SK-MEL-5 (cell line): ENCODE results near the gene ZBTB8OS. TPM values are rescaled to one million over a fixed set of nuclear protein-coding genes. Genes with fewer than 3 reads are reported as not detected.
"Not testable (repeated sequence)": the region's sequence is repeated elsewhere in the genome, so short reads cannot be mapped to it uniquely, and the experiment has no call there.

Source experiments
- DNase-seq: peaks from one replicate; pipeline ENCODE4 v3.0.0-alpha.2; 2016; ENCODE audit warnings: low read depth, low spot score
- in situ Hi-C: cut with HindIII; loops from 2 replicates; pipeline ENCODE4 v1.10.0; 2016; ENCODE audit warnings: low sequenced_read_pairs, high pct_unique_total_duplicates, low pct_unique_long_range_greater_than_20kb
- total RNA-seq: library from RNA; depleted of rRNA; stranded (reverse); fragments of >200 nt; shearing (Covaris generic); gene quantifications from 2 replicates; pipeline ENCODE4 v1.2.3, GENCODE V29; 2014

The ZBTB8OS gene
- total RNA-seq, 1 experiment from 2014 or later: 47.8 TPM

GRCh38 chr1:32652244-32652962 is 2.1 kb upstream of the ZBTB8OS start:
- no peak for DNase-seq
- in situ Hi-C loops: no loop called here

DNA sequence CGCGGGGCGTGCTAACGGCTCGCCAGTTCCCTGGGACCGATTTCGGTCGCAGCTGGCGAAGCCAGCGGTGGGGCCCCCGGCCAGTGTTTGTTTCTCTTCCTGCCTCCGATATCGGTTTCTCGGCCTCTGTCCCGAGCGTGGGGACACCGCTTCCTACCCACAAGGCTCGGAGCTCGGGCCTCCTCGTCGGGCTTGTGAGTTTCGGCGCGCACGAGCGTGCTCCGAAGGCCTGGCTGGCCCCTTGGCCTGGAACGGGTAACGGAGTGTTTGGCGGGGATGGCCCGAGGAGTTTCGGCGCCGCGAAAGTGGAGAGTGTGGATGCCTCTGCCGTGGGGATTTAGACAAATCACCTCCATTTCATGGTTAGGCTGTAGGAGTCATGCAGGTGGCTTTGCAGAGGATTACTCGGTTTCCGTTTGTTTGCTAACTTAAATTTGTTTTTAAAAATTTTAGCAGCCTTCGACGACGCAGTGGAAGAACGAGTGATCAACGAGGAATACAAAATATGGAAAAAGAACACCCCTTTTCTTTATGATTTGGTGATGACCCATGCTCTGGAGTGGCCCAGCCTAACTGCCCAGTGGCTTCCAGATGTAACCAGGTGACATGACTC is 1.2 kb upstream of the ZBTB8OS start:
- no peak for DNase-seq
- in situ Hi-C loops: no loop called here

- in situ Hi-C loops: no loop called here
- DNase-seq: peak; percentile 94
Measured at GRCh38 chr1:32650752-32651460, 556 bp upstream of the ZBTB8OS start, which contains the start of gene RBBP4. RBBP4 (plus strand) TSS chr1:32651208; CDS start chr1:32651307, 99 bp downstream.

DNA sequence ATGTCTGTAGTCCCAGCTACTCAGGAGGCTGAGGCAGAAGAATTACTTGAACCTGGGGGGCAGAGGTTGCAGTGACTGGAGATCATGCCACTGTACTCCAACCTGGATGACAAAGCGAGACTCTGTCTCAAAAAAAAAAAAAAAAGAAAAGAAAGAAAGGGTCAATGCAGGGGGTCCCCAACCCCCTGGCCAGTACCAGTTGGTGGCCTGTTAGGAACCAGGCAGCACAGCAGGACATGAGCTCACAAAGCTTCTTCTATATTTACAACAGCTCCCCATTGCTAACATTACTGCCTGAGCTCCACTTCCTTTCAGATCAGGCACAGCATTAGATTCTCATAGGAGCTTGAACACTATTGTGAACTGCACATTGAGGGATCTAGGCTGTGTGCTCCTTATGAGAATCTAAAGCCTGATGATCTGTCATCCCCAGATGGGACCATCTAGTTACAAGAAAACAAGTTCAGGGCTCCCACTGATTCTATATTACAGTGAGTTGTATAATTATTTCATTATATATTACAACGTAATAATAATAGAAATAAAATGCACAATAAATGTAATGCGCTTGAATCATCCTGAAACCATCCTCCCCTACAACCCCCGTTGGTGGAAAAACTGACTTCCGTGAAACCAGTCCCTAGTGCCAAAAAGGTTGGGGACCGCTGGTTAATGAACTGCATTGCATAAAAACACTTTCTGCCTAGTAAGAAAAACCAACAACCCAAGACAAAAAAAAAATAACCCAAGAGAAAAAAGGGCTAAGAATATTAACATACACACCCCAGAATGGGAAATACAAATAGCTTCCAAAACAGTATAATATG is 2.8 kb downstream of the ZBTB8OS start:
- no peak for DNase-seq
- in situ Hi-C loops: no loop called here

- no peak for DNase-seq
- in situ Hi-C loops: no loop called here
Measured at GRCh38 chr1:32644426-32644825, 5.9 kb downstream of the ZBTB8OS start.

DNA sequence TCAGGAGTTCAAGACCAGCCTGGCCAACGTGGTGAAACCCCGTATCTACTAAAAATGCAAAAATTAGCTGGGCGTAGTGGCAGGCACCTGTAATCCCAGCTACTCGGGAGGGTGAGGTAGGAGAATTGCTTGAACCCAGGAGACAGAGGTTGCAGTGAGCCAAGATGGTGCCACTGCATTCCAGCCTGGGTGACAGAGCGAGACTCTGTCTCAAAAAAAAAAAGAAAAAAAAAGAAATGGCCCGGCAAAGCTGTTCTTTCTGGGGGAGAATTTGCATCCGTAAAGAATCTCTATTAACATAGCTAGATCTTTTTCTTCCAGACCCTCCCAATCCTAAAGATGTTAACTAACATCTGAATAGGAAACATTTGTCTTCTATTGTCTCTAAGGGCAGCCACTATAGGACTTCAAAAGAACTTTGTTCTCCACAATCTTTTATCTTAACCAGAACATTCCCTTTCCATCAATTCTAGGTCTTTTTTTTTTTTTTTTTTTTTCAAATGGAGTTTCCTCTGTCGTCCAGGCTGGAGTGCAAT is 8.0 kb downstream of the ZBTB8OS start:
- in situ Hi-C loops: not testable (repeated sequence)

DNA sequence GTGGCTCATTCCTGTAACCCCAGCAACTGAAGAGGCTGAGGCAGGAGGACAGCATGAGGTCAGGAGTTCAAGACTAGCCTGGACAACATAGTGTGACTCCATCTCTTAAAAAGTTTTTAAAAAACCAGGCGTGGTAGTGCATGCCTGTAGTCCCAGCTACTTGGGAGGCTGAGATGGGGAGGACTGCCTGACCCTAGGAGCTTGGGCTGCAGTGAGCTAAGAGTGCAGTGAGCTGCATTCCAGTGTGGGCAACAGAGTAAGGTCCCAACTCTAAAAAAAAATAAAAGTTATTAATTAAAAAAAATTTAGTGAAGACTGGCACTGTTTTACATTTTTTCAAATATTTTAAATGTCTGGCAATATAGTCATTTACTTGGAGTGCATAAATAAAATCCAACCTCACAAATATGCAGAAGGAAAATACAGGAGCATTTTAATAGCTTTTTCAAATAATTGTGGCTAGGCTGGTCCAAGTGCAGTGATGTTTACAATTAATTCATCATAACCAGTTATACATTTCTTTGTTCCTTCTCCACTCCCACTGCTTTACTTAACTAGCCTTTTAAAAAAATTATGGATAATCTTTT is 10.8 kb downstream of the ZBTB8OS start:
- in situ Hi-C loops: no loop called here
- no peak for DNase-seq

More for the DNA sequence above, 8.0 kb downstream of the ZBTB8OS start:
- DNase-seq: not testable (repeated sequence)

GRCh38 chr1:32636914-32637645 is 13.3 kb downstream of the ZBTB8OS start:
- in situ Hi-C loops: no loop called here
- no peak for DNase-seq

DNA sequence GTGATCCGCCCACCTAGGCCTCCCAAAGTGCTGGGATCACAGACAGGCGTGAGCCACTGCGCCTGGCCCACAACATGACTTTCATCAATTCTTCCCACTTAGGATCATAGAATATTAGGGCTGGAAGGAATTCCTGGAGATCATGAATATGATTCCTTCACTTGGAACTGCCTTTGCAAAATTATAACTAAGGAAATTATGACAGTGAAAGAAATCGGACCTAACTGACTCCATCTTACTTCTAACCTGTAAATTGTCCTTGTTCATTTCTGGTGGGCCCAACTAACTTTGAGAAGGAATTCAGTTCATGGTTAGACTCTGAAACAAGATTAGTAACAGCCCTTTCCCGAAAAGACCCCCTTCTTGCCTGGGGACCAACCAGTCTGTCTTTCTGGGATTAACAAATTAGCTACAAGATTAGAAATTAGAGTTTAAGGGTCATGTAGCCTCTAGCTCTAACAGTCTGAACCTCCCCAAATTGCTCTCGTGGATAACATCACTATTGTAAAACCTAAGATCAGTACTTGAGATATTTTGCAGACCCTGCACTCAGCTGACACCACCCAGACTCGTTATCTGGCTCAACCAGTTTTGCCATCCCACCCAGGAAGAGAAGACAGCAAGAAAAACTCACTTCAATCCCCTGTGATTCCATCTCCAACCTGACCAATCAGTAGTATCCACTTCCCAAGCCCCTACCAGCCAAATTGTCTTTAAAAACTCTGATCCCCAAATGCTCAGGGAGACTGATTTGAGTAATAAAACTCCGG is 14.7 kb downstream of the ZBTB8OS start:
- no peak for DNase-seq
- in situ Hi-C loops: no loop called here

DNA sequence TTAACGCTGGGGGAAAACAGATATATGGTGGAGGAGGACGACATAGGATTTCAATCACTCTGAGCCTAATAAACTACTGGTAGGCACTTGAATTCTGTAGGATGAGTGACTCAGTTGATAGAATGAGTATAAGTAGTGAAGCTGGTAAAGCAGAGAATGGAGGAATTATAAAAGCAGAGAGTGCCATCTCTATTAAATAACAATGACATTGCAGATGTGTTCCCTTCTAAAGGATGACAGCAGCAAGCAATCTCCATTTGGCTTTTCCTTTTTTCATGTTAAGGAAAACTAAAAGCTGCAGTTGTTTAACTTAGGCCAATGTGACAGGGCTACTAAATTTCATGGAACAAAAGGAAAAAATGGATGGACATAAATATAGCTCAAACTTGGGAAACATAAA is 17.5 kb downstream of the ZBTB8OS start:
- in situ Hi-C loops: no loop called here
- no peak for DNase-seq

DNA sequence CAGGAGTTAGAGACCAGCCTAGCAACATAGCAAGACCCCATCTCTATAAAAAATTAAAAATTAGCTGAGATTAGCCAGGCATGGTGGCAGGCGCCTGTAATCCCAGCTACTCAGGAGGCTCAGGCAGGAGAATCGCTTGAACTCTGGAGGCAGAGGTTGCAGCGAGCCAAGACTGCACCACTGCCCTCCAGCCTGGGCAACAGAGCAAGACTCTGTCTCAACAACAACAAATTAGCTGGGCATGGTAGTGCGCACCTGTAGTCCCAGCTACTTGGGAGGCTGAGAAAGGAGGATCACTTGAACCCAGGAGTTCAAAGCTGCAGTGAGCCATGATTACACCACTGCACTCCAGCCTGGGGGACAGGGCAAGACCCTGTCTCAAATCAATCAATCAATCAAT is 20.2 kb downstream of the ZBTB8OS start:
- in situ Hi-C loops, DNase-seq: not testable (repeated sequence)

GRCh38 chr1:32627596-32628162 is 22.7 kb downstream of the ZBTB8OS start:
- DNase-seq: no peak
- in situ Hi-C loops: no loop called here

DNA sequence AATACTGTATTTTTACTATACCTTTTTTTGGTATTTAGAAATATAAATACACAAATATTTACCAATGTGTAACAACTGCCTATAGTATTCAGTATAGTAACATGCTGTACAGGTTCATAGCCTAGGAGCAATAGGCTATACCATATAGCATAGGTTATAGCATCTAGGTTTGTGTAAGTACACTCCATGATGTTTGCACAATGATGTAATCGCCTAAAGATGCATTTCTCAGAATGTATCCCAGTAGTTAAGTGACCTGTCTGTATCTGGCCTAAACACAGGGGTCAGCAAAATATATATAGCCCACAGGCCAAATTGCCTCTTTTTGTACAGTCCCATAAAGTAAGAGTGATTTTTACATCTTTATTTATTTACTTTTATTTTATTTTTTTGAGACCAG is 24.2 kb downstream of the ZBTB8OS start:
- DNase-seq: no peak
- in situ Hi-C loops: no loop called here

- in situ Hi-C loops: no loop called here
- DNase-seq: no peak
Measured at GRCh38 chr1:32623775-32624174, 26.6 kb downstream of the ZBTB8OS start.

- in situ Hi-C loops: no loop called here
- no peak for DNase-seq
Measured at GRCh38 chr1:32622806-32623681, 27.3 kb downstream of the ZBTB8OS start.
